GM10266 (cell line): Measurements from ENCODE around the gene C8A.

ENCODE experiments used
- DNase-seq: peaks from one replicate; pipeline ENCODE4 v3.0.0; 2012; ENCODE audit errors: extremely low spot score
- CTCF ChIP-seq: IDR thresholded peaks from 2 replicates; pipeline ENCODE4 v1.5.1; 2012; ENCODE audit warnings: mild to moderate bottlenecking, low read depth; ENCODE audit not compliant: control insufficient read depth, insufficient read depth; ENCODE audit errors: missing control alignments

Gene C8A

GRCh38 chr1:56922070-56922469 lies 67.5 kb downstream of the C8A start:
- TF ChIP-seq CTCF: no peak

GRCh38 chr1:56922507-56922906 lies 67.9 kb downstream of the C8A start:
- DNase-seq: no peak
- TF ChIP-seq CTCF: no peak

More at GRCh38 chr1:56922070-56922469, 67.5 kb downstream of the C8A start:
- DNase-seq: no peak

- no peak for DNase-seq
- no peak for TF ChIP-seq CTCF
These were observed 68.6 kb downstream of the C8A start for GRCh38 chr1:56923201-56923600.

DNA sequence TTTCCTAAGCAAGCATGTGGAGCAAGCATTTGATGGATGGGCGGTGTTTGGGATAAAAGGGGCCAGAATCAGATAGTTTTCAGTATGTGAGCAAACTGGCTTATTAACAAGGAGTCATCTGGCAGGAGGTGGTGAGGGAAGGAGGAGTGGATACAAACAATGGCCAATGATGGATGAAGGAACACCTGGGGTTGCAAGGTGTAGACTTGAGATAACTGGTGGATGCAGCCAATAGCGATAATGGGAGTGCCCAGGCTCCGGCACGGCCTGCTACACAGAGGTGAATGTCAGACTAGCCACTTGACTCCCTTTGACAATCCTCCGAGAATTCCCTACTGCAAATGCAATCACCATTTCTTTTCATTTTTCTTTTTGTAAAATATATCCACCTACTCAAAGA lies 69.5 kb downstream of the C8A start:
- TF ChIP-seq CTCF: no peak
- no peak for DNase-seq

DNA sequence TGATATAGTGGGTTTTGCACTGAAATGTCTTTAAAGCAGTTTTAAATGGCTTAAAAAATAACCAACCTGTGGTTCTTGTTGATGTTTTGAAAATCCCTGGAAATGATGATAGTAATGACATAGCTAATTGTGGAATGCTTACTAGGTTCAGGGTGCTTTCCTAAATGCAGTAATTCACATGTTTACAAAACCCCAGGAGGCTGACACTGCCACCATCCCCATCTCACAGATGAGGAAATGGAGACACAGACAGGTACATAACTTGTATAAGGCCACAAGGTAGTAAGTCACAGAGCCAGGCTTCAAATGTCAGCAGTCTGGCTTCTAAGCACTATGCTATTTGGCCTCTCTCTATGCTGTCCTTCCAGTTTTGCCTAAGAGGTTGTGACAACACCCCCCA lies 70.6 kb downstream of the C8A start:
- no peak for DNase-seq
- no peak for TF ChIP-seq CTCF

- no peak for TF ChIP-seq CTCF
- DNase-seq: no peak
These were observed 72.6 kb downstream of the C8A start for GRCh38 chr1:56927171-56927570.

DNA sequence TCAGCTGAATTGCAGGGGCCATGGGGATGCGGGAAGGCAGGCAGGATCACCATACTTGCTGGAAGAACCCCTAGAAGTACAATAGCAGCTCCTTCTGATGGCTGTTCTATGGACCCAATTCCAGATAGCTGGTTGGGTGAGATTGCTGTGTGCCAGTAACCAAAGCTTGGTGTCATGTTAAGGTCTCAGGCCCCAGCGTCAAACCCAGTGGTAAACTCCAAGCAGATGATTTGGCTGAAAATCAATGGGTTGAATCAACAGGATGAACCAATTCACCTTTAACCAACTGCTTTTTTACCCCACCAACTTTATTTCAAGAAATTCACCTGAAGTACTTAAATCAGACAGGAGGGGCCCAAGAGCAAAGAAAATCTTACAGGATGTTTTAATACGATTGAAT lies 73.4 kb downstream of the C8A start:
- no peak for DNase-seq
- no peak for TF ChIP-seq CTCF
